HG03442 (cell line): Measurements from ENCODE around the gene HAVCR2.

Experiments used
- ATAC-seq: cut with Tn5 transposase; IDR thresholded peaks from one replicate; pipeline ENCODE4 v1.9.1; 2021; ENCODE audit warnings: mild to moderate bottlenecking, moderate library complexity; ENCODE audit not compliant: unreplicated experiment

HAVCR2 gene

GRCh38 chr5:157108976-157109375, at the start of gene HAVCR2:
Gene HAVCR2 (minus strand): TSS chr5:157109044. CDS start chr5:157108983, 61 bp downstream.
- ATAC-seq, result peak; percentile 83

DNA sequence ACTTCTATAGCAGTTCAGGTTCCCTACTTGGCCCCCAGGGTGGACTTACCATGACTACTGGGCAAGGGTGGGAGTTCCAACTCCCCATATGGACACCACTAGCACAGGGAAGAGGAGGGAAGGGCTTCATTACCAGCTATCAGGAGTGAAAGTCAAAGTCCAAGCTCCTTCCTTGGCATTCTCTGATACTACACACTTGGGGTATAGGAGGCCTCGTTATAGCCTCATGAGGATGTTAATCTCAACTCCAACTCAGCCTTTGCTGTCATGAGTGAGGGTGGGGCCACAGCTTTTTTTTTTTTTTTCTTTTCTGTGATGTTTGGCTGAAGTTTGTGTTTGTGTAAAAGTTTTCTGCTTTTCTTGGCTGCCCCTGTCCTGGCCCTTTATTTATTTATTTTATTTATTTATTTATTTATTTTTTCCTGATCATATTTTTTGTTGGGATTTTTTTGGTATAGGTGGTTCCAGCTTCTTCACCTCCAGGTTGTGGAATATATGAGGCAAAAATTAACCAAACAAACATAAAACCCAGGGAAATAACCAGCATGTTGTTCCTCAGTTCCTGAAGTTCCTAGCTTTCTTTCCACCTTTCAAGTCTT, 48.5 kb upstream of the HAVCR2 start:
- ATAC-seq, result no peak

GRCh38 chr5:157155297-157155696, 46.5 kb upstream of the HAVCR2 start:
- ATAC-seq, result no peak

- ATAC-seq, result no peak
These were observed 42.2 kb upstream of the HAVCR2 start for GRCh38 chr5:157150995-157151394.

DNA sequence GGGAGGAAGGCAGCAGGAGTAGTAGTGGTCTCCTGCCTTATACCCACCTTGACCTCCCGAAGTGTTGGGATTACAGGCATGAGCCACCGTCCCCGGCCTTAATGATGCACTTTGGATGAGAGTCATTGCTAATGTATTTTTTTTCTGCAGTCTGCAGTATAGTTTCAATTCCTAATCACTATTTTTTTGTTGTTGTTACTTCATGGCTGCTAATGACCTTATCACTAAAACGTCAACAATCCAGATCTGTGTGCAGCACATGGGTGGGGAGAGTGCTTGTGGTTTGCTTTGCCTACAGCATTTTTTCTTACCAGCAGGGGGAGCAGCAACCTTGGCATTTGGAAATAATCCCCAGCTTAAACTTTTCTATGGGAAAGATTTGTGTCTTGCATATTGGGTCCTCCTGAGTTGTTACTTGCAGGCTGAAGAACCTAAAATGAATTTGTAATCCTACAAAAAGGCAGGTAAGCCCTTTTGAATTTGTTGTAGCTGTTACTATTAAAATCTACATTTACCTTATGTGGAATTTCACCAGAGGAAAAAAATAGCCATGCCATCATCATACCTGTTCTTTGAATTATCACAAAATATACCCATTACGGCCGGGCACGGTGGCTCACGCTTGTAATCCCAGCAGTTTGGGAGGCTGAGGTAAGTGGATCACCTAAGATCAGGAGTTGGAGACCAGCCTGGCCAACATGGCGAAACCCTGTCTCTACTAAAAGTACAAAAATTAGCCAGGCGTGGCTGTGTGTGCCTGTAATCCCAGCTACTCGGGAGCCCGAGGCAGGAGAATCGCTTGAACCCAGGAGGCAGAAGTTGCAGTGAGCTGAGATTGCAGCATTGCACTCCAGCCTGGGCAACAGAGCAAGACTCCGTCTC, 40.1 kb upstream of the HAVCR2 start:
- peak; percentile 66 for ATAC-seq

DNA sequence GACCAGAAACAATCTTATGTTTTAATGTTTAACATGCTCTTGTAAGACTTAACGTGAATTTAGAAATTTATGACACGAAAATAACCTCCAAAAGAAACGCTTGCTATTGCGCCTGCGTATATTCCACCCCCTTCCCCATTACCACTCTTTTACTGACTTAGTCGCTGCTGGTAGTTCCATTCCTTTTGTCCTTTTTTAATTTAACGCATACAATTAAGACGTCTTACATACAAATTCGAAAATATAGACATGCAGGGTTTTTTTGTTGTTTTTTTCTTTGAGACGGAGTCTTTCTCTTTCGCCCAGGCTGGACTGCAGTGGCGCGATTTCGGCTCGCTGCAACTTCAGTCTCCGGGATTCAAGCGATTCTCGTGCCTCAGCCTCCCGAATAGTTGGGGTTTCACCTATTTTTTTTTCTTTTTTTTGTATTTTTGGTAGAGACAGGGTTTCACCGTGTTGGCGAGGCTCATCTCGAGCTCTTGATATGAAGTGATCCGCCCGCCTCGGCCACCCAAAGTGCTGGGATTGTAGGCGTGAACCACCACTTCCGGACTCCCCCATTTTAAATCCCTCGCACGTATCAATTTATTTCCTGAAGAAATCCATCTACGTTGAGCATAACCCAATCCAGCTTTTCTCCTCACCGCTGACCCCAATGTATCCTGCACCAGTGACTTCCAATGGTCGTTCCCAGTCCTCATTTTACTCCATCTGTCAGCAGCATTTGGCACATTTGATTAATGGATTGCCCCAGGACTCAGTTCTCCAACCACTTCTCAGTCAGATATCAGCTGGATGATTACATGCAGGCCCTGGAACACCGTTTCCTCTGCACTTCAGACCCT, 34.5 kb upstream of the HAVCR2 start:
- peak; percentile 28 for ATAC-seq

DNA sequence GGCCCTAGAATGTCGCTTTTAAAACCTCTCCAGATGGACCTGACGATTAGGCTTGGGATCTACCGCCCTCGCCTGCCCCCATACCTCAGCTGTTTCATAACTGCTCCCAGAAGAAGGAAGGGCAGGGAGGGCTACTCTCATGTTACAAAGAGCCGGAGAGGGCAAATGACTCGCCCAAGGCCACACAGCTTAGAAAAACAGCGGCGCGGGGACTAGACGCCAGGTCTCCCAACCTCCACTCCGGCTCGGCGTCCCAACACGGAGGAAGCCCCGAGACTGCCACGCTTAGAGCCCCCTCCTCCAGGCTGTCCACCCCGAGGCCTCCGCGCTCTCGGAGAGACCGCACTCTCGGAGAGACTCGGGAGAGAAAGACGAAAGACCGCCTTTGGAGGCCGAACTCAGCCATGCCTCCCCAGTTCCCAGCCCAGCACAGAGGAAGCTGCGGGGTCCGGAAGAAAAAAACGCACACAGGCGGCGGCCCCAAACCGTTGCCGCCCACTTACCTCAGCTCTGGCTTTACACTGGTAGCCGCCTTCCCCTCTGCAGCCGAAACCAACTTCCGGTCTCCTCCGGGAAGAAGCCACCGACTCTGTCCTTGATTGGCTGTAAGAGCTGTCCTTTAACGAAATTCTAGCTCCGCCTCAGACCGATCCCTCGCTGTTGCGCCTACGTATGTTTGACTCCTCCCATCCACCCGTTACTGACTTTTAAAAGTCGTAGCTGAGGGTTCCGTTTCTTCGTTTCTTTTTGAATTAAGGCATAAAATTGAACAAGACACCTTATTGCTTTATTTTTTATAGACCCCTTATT, 33.7 kb upstream of the HAVCR2 start, which contains the start of gene MED7:
Gene MED7 (minus strand): TSS at position 549 of the 810 bp plus-strand sequence. CDS start 3,434 bp downstream, outside the sequence.
- peak; percentile 99 for ATAC-seq

DNA sequence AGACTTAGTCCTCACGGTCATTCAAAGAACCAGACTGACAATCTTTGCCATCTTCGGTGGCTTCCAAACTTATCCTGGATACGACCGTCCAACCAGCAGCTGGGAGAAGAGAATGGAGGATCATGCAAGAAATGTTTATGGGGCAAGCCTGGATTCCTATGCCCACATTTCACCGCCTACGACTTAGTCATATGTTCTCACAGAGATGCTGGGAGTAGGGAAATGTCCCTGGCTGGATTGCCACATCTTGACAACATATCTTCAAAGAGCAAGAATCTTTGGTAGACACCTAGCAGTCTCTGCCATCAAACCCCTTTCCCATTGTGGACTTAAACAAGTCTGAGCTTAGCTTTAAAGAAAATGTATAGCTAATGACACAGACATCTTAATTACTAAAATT, 28.8 kb upstream of the HAVCR2 start:
- ATAC-seq, result no peak

- ATAC-seq, result no peak
These were observed 23.4 kb upstream of the HAVCR2 start for GRCh38 chr5:157132281-157132612.

GRCh38 chr5:157130925-157131324, 22.1 kb upstream of the HAVCR2 start:
- no peak for ATAC-seq

DNA sequence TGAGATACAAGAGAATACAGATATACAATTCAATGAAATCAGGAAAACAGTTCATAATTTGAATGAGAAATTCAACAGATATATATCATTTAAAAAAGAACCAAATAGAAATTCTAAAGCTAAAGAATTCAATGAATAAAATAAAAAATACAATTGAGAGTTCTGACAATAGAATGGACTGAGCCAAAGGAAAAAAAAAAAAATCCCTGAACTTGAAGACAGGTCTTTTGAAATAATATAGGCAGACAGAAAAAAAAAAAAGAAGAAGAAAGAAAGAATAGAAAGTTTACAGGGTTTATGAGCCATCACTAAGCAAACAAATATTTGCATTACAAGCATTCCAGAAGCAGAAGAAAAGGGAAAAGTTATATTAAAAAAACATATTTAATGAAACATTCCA, 12.9 kb upstream of the HAVCR2 start:
- ATAC-seq, result no peak

DNA sequence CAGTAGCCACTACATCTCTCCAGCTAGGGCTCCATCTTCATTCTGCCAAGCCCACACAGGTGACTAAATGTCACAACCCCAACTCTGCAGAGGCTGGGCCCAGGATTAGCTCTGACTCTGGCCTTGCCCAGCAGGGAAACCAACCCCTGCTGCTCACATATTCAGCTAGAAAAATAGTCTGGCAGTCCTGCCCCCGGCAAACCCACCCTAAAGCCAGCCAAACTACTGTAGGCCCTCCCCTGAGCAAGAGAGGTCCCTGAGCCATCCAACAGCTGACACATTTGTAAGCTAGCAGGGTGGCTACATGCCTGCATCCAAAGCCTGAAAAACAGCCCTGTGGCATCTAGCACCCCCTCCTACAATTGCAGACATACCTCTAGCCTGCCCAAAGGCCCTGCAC, 11.3 kb upstream of the HAVCR2 start:
- no peak for ATAC-seq

DNA sequence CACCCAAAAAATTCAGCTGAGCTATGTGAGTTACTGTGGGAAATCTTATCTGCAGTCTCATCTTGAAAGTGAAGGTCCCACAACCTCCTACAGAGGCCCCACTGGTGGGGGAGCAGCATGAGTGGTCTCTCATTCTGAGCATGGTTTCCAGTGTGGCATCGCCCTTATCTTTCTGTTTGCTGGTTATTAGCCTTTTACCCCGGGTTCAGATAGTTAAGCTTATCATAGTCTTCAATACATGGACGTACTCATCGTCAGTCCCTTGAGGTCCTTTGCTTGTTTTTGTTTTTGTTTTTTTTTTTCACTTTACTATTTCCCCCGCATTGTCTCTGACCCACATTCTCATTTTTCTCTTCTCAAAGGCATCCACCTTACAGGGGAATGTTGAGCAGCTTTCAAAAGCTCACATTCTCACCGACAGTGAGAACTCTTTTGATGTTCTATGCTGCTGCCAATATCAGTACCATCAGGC, 7.7 kb upstream of the HAVCR2 start:
- ATAC-seq, result peak; percentile 81

DNA sequence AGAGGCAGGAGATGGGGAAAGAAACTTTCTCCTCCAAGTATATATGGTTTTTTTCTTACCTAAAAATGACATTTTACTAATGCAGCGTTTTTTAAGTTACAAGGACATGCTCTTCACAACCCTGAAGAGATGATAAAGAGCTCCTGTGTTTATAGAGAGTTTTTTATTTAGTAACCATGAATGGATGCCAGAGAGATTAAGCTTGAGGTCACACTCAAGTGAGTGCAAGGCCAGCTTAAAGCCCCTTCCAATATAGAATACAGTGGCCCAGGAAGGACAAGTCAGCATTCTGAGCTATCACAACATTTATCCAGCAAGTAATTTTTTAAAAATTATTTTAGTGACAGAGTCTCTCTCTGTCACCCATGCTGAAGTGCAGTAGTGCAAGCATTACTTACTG, 6.7 kb upstream of the HAVCR2 start:
- no peak for ATAC-seq

- ATAC-seq, result no peak
These were observed 6.2 kb upstream of the HAVCR2 start for GRCh38 chr5:157115012-157115411.

GRCh38 chr5:157113002-157113401, 4.2 kb upstream of the HAVCR2 start:
- no peak for ATAC-seq

- ATAC-seq, result peak; percentile 71
These were observed 900 bp upstream of the HAVCR2 start for GRCh38 chr5:157109744-157110143.

DNA sequence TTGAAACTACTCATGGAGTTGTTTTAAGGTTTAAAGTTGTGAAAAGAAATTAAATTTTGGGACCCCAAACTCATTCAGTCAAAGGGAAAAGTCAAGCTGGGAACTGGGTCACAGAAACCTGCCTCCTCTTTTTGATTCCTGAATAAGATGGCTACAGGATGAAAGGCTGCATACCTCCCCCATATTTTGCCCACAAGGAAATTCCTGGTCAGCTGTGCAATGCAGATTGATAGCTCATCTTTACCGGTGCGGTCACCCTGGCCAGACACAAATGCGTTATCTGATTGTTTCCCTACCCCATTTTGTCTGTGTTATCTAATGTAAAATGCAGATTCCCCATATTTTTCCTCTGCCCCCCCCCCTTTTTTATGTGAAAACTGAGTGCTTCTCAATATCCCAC, 1.3 kb downstream of the HAVCR2 start:
- ATAC-seq, result no peak

DNA sequence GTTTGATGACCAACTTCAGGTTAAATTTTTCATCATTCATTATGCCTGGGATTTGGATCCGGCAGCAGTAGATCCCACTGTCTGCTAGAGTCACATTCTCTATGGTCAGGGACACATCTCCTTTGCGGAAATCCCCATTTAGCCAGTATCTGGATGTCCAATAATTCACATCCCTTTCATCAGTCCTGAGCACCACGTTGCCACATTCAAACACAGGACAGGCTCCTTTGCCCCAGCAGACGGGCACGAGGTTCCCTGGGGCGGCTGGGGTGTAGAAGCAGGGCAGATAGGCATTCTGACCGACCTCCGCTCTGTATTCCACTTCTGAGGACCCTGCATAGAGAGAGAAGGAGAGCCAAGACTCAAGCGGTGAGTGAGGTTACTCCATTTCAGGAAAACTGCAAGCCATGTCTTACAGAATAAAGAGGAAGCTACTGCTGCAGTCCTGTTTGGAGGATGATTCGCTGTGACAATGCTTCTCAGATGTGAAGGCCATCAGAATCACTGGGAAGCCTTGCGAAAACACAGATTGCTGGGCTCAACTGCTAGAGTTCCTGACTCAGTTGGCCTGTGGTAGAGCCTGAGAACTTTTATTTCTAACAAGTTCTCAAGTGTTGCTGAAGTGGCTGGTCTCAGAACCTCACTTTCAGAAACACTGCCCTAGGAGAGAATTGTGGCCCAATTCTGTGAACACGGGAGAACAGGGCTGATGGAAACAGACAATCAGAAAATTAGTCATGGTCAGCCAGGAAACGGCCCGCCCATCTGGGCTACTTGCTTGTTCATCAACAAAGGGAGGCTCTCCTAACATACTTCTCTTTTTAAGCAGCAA, 2.0 kb downstream of the HAVCR2 start:
- no peak for ATAC-seq
